Body of pancreas (tissue), 4 donors: ENCODE measurements around the gene CMTM8. TPM values are rescaled to one million over a fixed set of nuclear protein-coding genes. Genes with fewer than 3 reads are reported as not detected.

Experiments
- ATAC-seq: fragments of 150-250 bp; one replicate; pipeline ENCODE4 v1.9.1; 2016
- DNase-seq, 4 donors: peaks; one replicate each; pipeline ENCODE4 v3.0.0-alpha.2; 2019
- H3K27ac ChIP-seq, 4 donors: fragments of 200-600 bp; sonication (generic); 1 replicate in 3 of 4; 2 replicates in 1 of 4; pipeline versions ENCODE4 v1.5.1 to v1.6.1; 2016 to 2019; ENCODE audit warnings: mild to moderate bottlenecking in 1 of 4, mixed read lengths in 1 of 4, moderate library complexity in 1 of 4
- H3K27me3 ChIP-seq, 2 donors: fragments of 200-600 bp; sonication (generic); one replicate each; pipeline ENCODE4 v1.6.0; 2016; ENCODE audit warnings: mild to moderate bottlenecking in 1 of 2
- H3K36me3 ChIP-seq, 2 donors: fragments of 200-600 bp; sonication (generic); replicated peaks in 1 of 2; 2 replicates each; pipeline ENCODE4 v1.5.1; 2016; ENCODE audit warnings: low read depth in 2 of 2; ENCODE audit not compliant: insufficient read depth in 1 of 2
- H3K4me1 ChIP-seq: fragments of 200-600 bp; sonication (generic); one replicate; pipeline ENCODE4 v1.6.0; 2016
- H3K4me3 ChIP-seq, 2 donors: fragments of 200-600 bp; sonication (generic); 1 replicate in 1 of 2; 2 replicates in 1 of 2; pipeline ENCODE4 v1.5.1; 2016 to 2019
- H3K9me3 ChIP-seq, 3 donors: fragments of 200-600 bp; sonication (generic); 1 replicate in 2 of 3; 2 replicates in 1 of 3; pipeline ENCODE4 v1.5.1; 2016
- CTCF ChIP-seq, 7 experiments: fragments of 450-650 bp in 4 of 7; fragments of 200-600 bp in 3 of 7; sonication (generic) in 3 of 7; IDR thresholded peaks; one replicate each; pipeline ENCODE4 v1.5.1; 2016 to 2019; ENCODE audit warnings: antibody characterized with exemption in 7 of 7
- POLR2A ChIP-seq, 3 donors: fragments of 450-650 bp; IDR thresholded peaks; one replicate each; pipeline ENCODE4 v1.6.1; 2016; ENCODE audit warnings: antibody characterized with exemption in 3 of 3, mild to moderate bottlenecking in 2 of 3
- WGBS, 2 donors: methylation state at CpG; one replicate each; pipeline ENCODE4 v1.1.5; 2017; 5-methylcytosine and 5-hydroxymethylcytosine counted together
- intact Hi-C: fragments of 100-400 bp; cut with DNase I; formaldehyde crosslinking; loops from one replicate; pipeline ENCODE4 v1.15.1; 2023
- total RNA-seq, 2 donors: library from RNA; depleted of rRNA; stranded (reverse); fragments of >200 nt; gene quantifications; one replicate each; pipeline ENCODE4 v1.1.0, GENCODE V29; 2016

The CMTM8 gene
- total RNA-seq, 2 donors from 2014 or later = 22.7 to 31.4 TPM

DNA sequence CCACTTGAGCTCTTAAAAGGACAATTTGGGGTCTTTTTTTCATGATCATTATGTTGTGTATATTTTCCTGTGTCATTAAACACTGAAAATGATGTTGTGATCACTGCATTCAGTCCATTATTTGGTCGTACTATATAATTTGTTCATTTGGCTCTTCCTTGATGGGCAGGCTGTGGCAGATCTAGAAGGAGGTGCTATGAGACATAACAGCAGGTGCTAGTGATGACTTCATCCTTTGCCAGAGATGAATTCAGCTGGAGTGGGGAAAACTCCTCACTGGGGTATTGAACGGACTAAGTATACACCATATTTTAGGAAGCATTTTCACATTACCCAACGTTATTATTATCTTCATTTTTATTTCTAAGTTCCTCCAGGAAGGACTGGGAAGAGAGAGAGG is 165.2 kb downstream of the CMTM8 start:
- H3K9me3 ChIP-seq = no peaks in the 10 kb centered on the region
- ATAC-seq (no peak), DNase-seq (no peak)
- intact Hi-C loops = no loop called here
- no peaks in the 10 kb centered on the region for H3K27me3 ChIP-seq
- peak overlapping the region; percentile 20 to 95 (median 88) for H3K27ac ChIP-seq
- TF ChIP-seq POLR2A (IDR thresholded peaks at IDR 0.05) (no peak), CTCF (IDR thresholded peaks at IDR 0.05) (no peak)
- no peak overlapping the region for H3K4me3 ChIP-seq
- WGBS, 2 donors = 70 to 71% methylated on average over 3 of the region's 3 CpGs
- H3K4me1 ChIP-seq = peaks cover 78% of the 10 kb centered on the region
- H3K36me3 ChIP-seq = no peaks in the 10 kb centered on the region

- TF ChIP-seq POLR2A (IDR thresholded peaks at IDR 0.05) (no peak), CTCF (IDR thresholded peaks at IDR 0.05) (no peak)
- DNase-seq (no peak), ATAC-seq (no peak)
- H3K9me3 ChIP-seq = no peaks in the 10 kb centered on the region
- H3K36me3 ChIP-seq = no peaks in the 10 kb centered on the region
- no peak overlapping the region for H3K4me3 ChIP-seq
- intact Hi-C loops = no loop called here
- H3K27me3 ChIP-seq = no peaks in the 10 kb centered on the region
- 67 to 69% methylated on average over 1 of the region's 1 CpG for WGBS, 2 donors
- H3K27ac ChIP-seq = peak overlapping the region in 3 of 4 donors; percentile 46 to 94 (median 50)
- H3K4me1 ChIP-seq = peaks cover 73% of the 10 kb centered on the region
These were observed 166.2 kb downstream of the CMTM8 start for GRCh38 chr3:32404714-32405113.

DNA sequence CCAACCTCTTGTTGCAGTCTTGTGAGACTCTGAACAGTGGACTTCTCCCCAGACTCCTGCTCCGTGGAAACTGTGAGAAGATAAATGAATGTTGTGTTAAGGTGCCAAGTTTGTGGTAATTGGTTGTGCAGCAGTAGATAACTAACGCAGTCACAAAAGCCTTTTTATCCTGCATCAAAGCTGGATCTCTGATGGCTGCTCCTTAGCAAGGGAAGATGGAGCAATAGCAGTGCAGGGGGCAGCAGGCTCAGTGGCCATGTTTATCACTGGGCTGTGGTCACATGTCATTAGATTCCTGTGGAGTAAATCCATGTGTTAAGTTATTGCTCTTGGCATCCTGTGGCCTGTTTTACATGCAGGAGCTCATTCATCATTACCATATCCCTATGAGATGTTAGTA is 166.7 kb downstream of the CMTM8 start:
- peaks cover 74% of the 10 kb centered on the region for H3K4me1 ChIP-seq

GRCh38 chr3:32405711-32406323 is 167.3 kb downstream of the CMTM8 start:
- intact Hi-C loops = no loop called here
- ATAC-seq = no peak
- DNase-seq = no peak
- WGBS, 2 donors = 48 to 52% methylated on average over 7 of the region's 7 CpGs
- H3K4me3 ChIP-seq = no peak overlapping the region
- H3K9me3 ChIP-seq = no peaks in the 10 kb centered on the region
- TF ChIP-seq CTCF (IDR thresholded peaks at IDR 0.05) = peak in 1 of 7 experiments; percentile 14
- TF ChIP-seq POLR2A (IDR thresholded peaks at IDR 0.05) = no peak
- no peaks in the 10 kb centered on the region for H3K27me3 ChIP-seq
- H3K36me3 ChIP-seq = no peaks in the 10 kb centered on the region
- H3K4me1 ChIP-seq = peaks cover 73% of the 10 kb centered on the region
- H3K27ac ChIP-seq = peak overlapping the region in 3 of 4 donors; percentile 46 to 56 (median 51)

More for the DNA sequence above, 166.7 kb downstream of the CMTM8 start:
- H3K36me3 ChIP-seq = no peaks in the 10 kb centered on the region
- H3K27ac ChIP-seq = peak overlapping the region in 3 of 4 donors; percentile 46 to 94 (median 50)
- WGBS, 2 donors = 0 to 7% methylated on average over 2 of the region's 2 CpGs
- H3K4me3 ChIP-seq = no peak overlapping the region
- intact Hi-C loops = no loop called here
- TF ChIP-seq CTCF (IDR thresholded peaks at IDR 0.05) (no peak), POLR2A (IDR thresholded peaks at IDR 0.05) (no peak)
- DNase-seq (no peak), ATAC-seq (no peak)
- no peaks in the 10 kb centered on the region for H3K9me3 ChIP-seq
- H3K27me3 ChIP-seq = no peaks in the 10 kb centered on the region
